Naive B cell (primary cell): Measurements from ENCODE around the gene PACRG. TPM values are rescaled to one million over a fixed set of nuclear protein-coding genes. Genes with fewer than 3 reads are reported as not detected.
A peak's percentile ranks its signal among the peaks of the same experiment; 100 is the strongest.

Source experiments
- ATAC-seq, 2 donors: fragments of 150-1000 bp; cut with Tn5 transposase; 2 replicates each; pipeline ENCODE4 v1.10.0; 2021; ENCODE audit warnings: low read depth in 2 of 2, mild to moderate bottlenecking in 2 of 2, moderate library complexity in 2 of 2
- DNase-seq: peaks from one replicate; pipeline ENCODE4 v3.0.0; 2022
- H3K27ac Mint-ChIP-seq, 6 donors: one replicate each; pipeline ENCODE4 v1.8.0; 2020 to 2022; ENCODE audit warnings: mild to moderate bottlenecking in 6 of 6, mixed read lengths in 6 of 6, moderate library complexity in 5 of 6, inconsistent platforms in 2 of 6
- H3K27me3 Mint-ChIP-seq, 3 donors: one replicate each; pipeline ENCODE4 v1.8.0; 2021 to 2022; ENCODE audit warnings: mixed read lengths in 3 of 3, mild to moderate bottlenecking in 1 of 3
- H3K36me3 Mint-ChIP-seq, 2 donors: one replicate each; pipeline ENCODE4 v1.8.0; 2020 to 2022; ENCODE audit warnings: mixed read lengths in 2 of 2, inconsistent platforms in 1 of 2, mild to moderate bottlenecking in 1 of 2
- H3K4me1 Mint-ChIP-seq, 3 donors: one replicate each; pipeline ENCODE4 v1.8.0; 2020 to 2022; ENCODE audit warnings: mixed read lengths in 3 of 3, inconsistent platforms in 1 of 3, mild to moderate bottlenecking in 1 of 3, moderate library complexity in 1 of 3
- H3K4me3 Mint-ChIP-seq, 8 donors: one replicate each; pipeline ENCODE4 v1.8.0; 2020 to 2022; ENCODE audit warnings: mild to moderate bottlenecking in 8 of 8, mixed read lengths in 8 of 8, moderate library complexity in 8 of 8, inconsistent platforms in 2 of 8
- H3K9me3 Mint-ChIP-seq, 7 donors: one replicate each; pipeline ENCODE4 v1.8.0; 2020 to 2022; ENCODE audit warnings: mixed read lengths in 7 of 7, mild to moderate bottlenecking in 5 of 7, inconsistent platforms in 2 of 7, moderate library complexity in 1 of 7
- polyA plus RNA-seq, 6 donors: library from polyadenylated mRNA; unstranded; fragments of 300-500 nt; fragmentation: Illumina TruSeq; gene quantifications; one replicate each; pipeline ENCODE4 v1.2.3, GENCODE V29; 2021; ENCODE audit warnings: low read depth in 6 of 6

Gene PACRG
- polyA plus RNA-seq, 6 donors from 2014 or later, result not detected

- DNase-seq, result no peak
- no peak for ATAC-seq
- Mint-ChIP-seq H3K27ac (no peak overlapping the region), H3K4me3 (no peak overlapping the region), H3K27me3 (no peaks in the 10 kb centered on the region), H3K4me1 (peaks cover 0 to 3% (median 0%) of the 10 kb centered on the region in 3 donors), H3K36me3 (no peaks in the 10 kb centered on the region), H3K9me3 (peaks cover 0 to 12% (median 7%) of the 10 kb centered on the region in 7 donors)
Measured at GRCh38 chr6:162829013-162829742, 101.4 kb downstream of the PACRG start.

GRCh38 chr6:162833776-162834175 lies 106.0 kb downstream of the PACRG start:
- Mint-ChIP-seq H3K4me1 (peaks cover 0 to 3% (median 0%) of the 10 kb centered on the region in 3 donors), H3K27me3 (peaks cover 0 to 3% (median 0%) of the 10 kb centered on the region in 3 donors), H3K4me3 (no peak overlapping the region), H3K9me3 (peaks cover 0 to 14% (median 12%) of the 10 kb centered on the region in 7 donors), H3K27ac (no peak overlapping the region), H3K36me3 (no peaks in the 10 kb centered on the region)
- no peak for DNase-seq
- no peak for ATAC-seq

GRCh38 chr6:162845972-162846371 lies 118.2 kb downstream of the PACRG start:
- H3K4me1 Mint-ChIP-seq, result no peaks in the 10 kb centered on the region
- H3K27ac Mint-ChIP-seq, result no peak overlapping the region
- no peaks in the 10 kb centered on the region for H3K36me3 Mint-ChIP-seq
- no peak overlapping the region for H3K4me3 Mint-ChIP-seq
- no peak for ATAC-seq
- H3K9me3 Mint-ChIP-seq, result peaks cover 0 to 4% (median 0%) of the 10 kb centered on the region in 7 donors
- no peak for DNase-seq
- H3K27me3 Mint-ChIP-seq, result no peaks in the 10 kb centered on the region

- no peaks in the 10 kb centered on the region for H3K4me1 Mint-ChIP-seq
- no peak overlapping the region for H3K4me3 Mint-ChIP-seq
- no peaks in the 10 kb centered on the region for H3K27me3 Mint-ChIP-seq
- no peak for DNase-seq
- H3K27ac Mint-ChIP-seq, result peak overlapping the region in 1 of 6 donors; percentile 65
- ATAC-seq, result no peak
- peaks cover 0 to 4% (median 0%) of the 10 kb centered on the region in 7 donors for H3K9me3 Mint-ChIP-seq
- no peaks in the 10 kb centered on the region for H3K36me3 Mint-ChIP-seq
Measured at GRCh38 chr6:162846723-162847122, 118.9 kb downstream of the PACRG start.

GRCh38 chr6:162849269-162849668 lies 121.5 kb downstream of the PACRG start:
- Mint-ChIP-seq H3K27me3 (no peaks in the 10 kb centered on the region), H3K36me3 (no peaks in the 10 kb centered on the region), H3K4me1 (no peaks in the 10 kb centered on the region), H3K4me3 (no peak overlapping the region), H3K9me3 (peaks cover 0 to 3% (median 0%) of the 10 kb centered on the region in 7 donors), H3K27ac (no peak overlapping the region)
- no peak for DNase-seq
- ATAC-seq, result no peak

GRCh38 chr6:162852192-162852591 lies 124.4 kb downstream of the PACRG start:
- H3K4me3 Mint-ChIP-seq, result no peak overlapping the region
- no peaks in the 10 kb centered on the region for H3K4me1 Mint-ChIP-seq
- H3K36me3 Mint-ChIP-seq, result no peaks in the 10 kb centered on the region
- no peaks in the 10 kb centered on the region for H3K9me3 Mint-ChIP-seq
- no peaks in the 10 kb centered on the region for H3K27me3 Mint-ChIP-seq
- DNase-seq, result no peak
- no peak for ATAC-seq
- H3K27ac Mint-ChIP-seq, result no peak overlapping the region

- H3K27ac Mint-ChIP-seq, result peak overlapping the region in 1 of 6 donors; percentile 39
- no peaks in the 10 kb centered on the region for H3K4me1 Mint-ChIP-seq
- ATAC-seq, result no peak
- no peaks in the 10 kb centered on the region for H3K9me3 Mint-ChIP-seq
- no peaks in the 10 kb centered on the region for H3K27me3 Mint-ChIP-seq
- DNase-seq, result no peak
- H3K4me3 Mint-ChIP-seq, result no peak overlapping the region
- H3K36me3 Mint-ChIP-seq, result no peaks in the 10 kb centered on the region
Measured at GRCh38 chr6:162852840-162853577, 125.2 kb downstream of the PACRG start.

- Mint-ChIP-seq H3K27me3 (no peaks in the 10 kb centered on the region), H3K9me3 (no peaks in the 10 kb centered on the region), H3K4me3 (no peak overlapping the region), H3K27ac (no peak overlapping the region), H3K36me3 (no peaks in the 10 kb centered on the region), H3K4me1 (no peaks in the 10 kb centered on the region)
- DNase-seq (no peak), ATAC-seq (no peak)
Measured at GRCh38 chr6:162854228-162854627, 126.5 kb downstream of the PACRG start.

- H3K4me1 Mint-ChIP-seq, result no peaks in the 10 kb centered on the region
- ATAC-seq (no peak), DNase-seq (no peak)
- H3K9me3 Mint-ChIP-seq, result no peaks in the 10 kb centered on the region
- H3K27ac Mint-ChIP-seq, result no peak overlapping the region
- H3K4me3 Mint-ChIP-seq, result peak overlapping the region in 1 of 8 donors; percentile 34
- H3K36me3 Mint-ChIP-seq, result no peaks in the 10 kb centered on the region
- no peaks in the 10 kb centered on the region for H3K27me3 Mint-ChIP-seq
Measured at GRCh38 chr6:162854734-162855191, 127.0 kb downstream of the PACRG start.

- no peaks in the 10 kb centered on the region for H3K4me1 Mint-ChIP-seq
- ATAC-seq (no peak), DNase-seq (no peak)
- no peak overlapping the region for H3K4me3 Mint-ChIP-seq
- H3K9me3 Mint-ChIP-seq, result no peaks in the 10 kb centered on the region
- H3K36me3 Mint-ChIP-seq, result no peaks in the 10 kb centered on the region
- peak overlapping the region in 1 of 6 donors; percentile 22 for H3K27ac Mint-ChIP-seq
- H3K27me3 Mint-ChIP-seq, result no peaks in the 10 kb centered on the region
Measured at GRCh38 chr6:162856885-162857284, 129.1 kb downstream of the PACRG start.

GRCh38 chr6:162857326-162857725 lies 129.6 kb downstream of the PACRG start:
- no peak for DNase-seq
- Mint-ChIP-seq H3K27me3 (no peaks in the 10 kb centered on the region), H3K27ac (peak overlapping the region in 1 of 6 donors; percentile 22), H3K4me3 (no peak overlapping the region), H3K9me3 (no peaks in the 10 kb centered on the region), H3K36me3 (no peaks in the 10 kb centered on the region), H3K4me1 (no peaks in the 10 kb centered on the region)
- no peak for ATAC-seq

- Mint-ChIP-seq H3K36me3 (no peaks in the 10 kb centered on the region), H3K27me3 (no peaks in the 10 kb centered on the region), H3K4me1 (peaks cover 0 to 12% (median 0%) of the 10 kb centered on the region in 3 donors), H3K27ac (no peak overlapping the region), H3K4me3 (no peak overlapping the region), H3K9me3 (no peaks in the 10 kb centered on the region)
- no peak for ATAC-seq
- no peak for DNase-seq
Measured at GRCh38 chr6:162862462-162862861, 134.7 kb downstream of the PACRG start.

GRCh38 chr6:162862941-162863340 lies 135.2 kb downstream of the PACRG start:
- DNase-seq (no peak), ATAC-seq (no peak)
- no peaks in the 10 kb centered on the region for H3K36me3 Mint-ChIP-seq
- no peaks in the 10 kb centered on the region for H3K27me3 Mint-ChIP-seq
- H3K4me3 Mint-ChIP-seq, result no peak overlapping the region
- no peak overlapping the region for H3K27ac Mint-ChIP-seq
- H3K4me1 Mint-ChIP-seq, result peaks cover 0 to 15% (median 0%) of the 10 kb centered on the region in 3 donors
- no peaks in the 10 kb centered on the region for H3K9me3 Mint-ChIP-seq

GRCh38 chr6:162863821-162864220 lies 136.0 kb downstream of the PACRG start:
- no peak for DNase-seq
- no peaks in the 10 kb centered on the region for H3K9me3 Mint-ChIP-seq
- no peaks in the 10 kb centered on the region for H3K36me3 Mint-ChIP-seq
- ATAC-seq, result no peak
- H3K27me3 Mint-ChIP-seq, result no peaks in the 10 kb centered on the region
- H3K4me3 Mint-ChIP-seq, result no peak overlapping the region
- H3K4me1 Mint-ChIP-seq, result peaks cover 0 to 15% (median 0%) of the 10 kb centered on the region in 3 donors
- no peak overlapping the region for H3K27ac Mint-ChIP-seq
